HG03280 (cell line): ENCODE data around the gene CUBN.

Experiments
- ATAC-seq: cut with Tn5 transposase; IDR thresholded peaks from one replicate; pipeline ENCODE4 v1.9.1; 2021; ENCODE audit warnings: mild to moderate bottlenecking, moderate library complexity; ENCODE audit not compliant: unreplicated experiment

Gene CUBN

GRCh38 chr10:17047908-17048307 is 81.7 kb downstream of the CUBN start:
- ATAC-seq, result no peak

DNA sequence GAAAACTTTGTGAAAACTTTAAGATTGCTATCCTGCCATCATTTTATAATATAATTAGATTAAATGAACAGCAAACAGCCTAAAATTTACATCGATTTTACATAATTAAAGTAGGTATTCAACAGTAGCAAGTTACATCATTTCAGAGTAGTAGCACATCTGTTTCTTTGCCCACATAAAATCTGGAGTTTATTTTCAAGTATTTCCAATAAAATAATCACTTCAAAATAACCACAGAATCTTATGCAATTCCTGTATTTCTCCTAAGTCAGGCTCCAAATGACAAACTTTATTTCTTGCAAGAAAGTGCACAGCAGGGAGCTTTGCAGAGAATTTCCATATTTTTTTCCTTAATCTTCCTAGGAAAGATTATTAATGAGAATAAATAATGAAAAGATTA is 82.6 kb downstream of the CUBN start:
- no peak for ATAC-seq

GRCh38 chr10:17043586-17043985 is 86.0 kb downstream of the CUBN start:
- no peak for ATAC-seq

DNA sequence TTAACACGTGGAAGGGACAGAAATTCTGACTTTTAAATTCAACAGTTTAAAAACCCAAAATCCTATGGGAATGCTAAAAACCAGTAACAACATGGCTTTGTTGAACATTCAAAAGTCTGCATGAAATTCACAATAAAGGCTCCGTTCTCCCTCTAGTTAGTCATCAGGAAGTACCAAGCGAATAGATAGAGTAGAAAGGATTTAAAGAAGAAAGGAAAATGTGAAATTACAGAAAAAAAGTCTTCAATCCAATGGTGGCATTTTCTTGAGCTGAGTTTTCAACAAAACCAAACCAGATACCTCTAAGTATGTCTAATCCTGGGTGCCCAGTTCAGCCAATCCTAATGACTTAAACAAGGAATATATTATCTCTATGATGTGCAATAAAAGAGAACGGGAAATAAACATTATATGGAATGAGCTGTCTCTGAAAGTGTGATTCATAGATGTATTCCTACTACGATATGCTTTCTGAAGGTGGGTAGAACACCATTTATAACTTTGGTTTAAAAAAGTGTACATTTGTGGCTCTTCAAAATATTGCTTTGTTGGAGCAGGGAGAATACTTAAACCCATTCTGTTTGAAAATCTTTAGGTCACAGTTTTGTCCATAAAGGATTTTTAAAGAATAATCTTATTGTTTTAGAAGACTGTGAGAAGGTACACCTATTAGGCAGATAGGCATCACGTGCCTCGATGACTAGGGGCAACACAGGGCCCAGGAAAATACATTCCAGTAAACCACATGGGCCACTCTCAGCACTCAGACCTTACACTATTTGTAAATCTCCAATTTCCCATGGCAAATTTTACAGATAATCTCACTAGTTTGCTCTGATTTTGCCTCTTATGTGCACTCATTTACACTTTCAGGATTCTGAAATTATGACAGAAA is 87.7 kb downstream of the CUBN start:
- ATAC-seq, result no peak

- ATAC-seq, result no peak
Measured at GRCh38 chr10:17038627-17039026, 91.0 kb downstream of the CUBN start.

GRCh38 chr10:17037910-17038309 is 91.7 kb downstream of the CUBN start:
- ATAC-seq, result no peak

DNA sequence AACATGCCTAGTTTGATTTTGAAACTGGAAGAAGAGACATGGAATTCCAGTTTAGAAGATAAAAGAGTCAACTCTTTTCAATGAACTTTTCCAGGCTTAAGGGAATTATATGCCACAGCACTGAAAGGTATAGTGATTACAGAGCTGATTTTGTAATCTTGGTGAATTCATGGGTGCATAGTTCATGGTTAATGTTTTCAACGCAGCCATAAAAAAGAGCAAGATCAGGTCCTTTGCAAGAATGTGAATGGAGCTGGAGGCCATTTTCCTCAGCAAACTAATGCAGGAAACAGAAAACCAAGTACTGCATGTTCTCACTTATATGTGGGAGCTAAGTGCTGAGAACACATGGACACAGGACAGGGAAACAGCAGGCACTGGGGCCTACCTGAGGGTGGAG is 94.2 kb downstream of the CUBN start:
- ATAC-seq, result no peak

DNA sequence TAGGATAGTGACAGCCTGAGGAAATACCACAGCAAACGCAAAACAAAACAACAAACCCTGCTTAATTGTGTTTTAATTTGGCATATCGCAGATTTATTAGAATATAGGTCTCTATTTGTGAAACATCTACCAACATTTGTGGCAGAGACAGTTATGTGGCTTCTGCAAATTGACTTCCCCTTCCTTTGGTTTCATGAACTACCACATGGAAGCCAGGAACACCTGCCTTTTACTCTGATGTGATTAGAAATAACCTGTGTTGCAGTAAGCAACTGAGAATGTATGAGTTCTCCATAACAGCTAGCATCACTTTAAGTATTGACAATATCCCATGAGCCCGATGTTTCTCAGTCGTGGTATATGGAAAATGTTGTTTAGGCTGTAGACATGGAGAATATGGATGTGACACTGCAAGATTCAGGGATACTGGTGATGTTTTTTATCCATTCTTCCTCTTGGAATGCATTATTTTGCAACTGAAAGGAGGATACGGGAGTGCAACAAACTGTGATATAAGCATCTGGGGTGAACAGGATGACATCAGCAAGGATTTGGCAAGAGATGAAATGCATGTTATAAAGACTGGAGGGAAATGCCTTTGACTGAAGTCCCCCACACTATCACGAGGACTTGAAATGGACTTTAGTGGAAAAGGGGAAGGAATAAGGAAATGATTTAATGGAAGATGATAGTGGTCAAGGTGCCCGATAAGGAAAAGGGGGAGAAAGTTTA is 95.9 kb downstream of the CUBN start:
- ATAC-seq, result no peak

DNA sequence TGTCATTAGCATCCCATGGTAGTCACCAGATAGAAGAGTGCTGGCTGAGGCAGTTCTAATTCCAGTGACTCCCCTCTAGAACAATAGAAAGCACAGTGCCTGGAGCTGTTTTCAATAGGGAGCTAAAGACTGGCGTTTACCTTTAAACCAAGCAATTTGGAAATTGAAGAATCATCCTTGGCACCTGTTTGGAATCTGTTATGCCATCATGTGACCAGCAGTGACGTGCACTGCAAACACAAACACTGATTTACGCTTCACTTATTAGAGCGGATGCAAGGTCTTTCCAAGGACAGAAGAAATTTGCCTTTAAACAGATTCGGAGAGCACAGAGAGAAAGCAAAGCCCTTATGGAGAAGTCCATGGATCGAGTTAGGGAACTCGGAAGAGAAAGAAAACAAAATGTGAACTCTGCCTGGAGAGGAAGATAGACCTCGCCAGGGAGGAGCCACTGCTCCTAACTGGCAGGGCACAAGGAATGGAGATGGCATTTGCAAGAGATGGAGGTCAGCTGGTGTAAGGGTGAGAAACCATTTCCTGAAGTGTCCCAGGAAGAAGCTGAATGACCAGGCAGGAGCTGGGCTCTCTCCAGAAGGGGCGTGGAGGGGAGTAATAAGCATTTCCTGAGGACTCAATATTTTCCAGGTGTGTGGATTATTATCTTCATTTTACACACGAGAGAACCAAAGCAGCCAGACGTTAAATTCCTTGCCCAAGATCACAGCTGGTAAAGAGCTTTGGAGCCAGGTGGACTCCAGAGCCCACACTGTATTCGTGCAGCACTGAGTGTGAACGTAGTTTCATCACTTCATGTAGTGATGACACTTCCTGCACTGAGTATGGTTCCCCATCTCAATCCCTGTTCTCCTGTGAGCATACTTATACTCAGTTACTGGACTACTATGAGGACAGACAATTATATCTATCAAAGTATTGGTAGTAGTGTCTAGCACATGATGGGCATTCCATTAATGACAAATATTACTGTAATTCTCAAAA is 97.7 kb downstream of the CUBN start:
- ATAC-seq, result no peak

DNA sequence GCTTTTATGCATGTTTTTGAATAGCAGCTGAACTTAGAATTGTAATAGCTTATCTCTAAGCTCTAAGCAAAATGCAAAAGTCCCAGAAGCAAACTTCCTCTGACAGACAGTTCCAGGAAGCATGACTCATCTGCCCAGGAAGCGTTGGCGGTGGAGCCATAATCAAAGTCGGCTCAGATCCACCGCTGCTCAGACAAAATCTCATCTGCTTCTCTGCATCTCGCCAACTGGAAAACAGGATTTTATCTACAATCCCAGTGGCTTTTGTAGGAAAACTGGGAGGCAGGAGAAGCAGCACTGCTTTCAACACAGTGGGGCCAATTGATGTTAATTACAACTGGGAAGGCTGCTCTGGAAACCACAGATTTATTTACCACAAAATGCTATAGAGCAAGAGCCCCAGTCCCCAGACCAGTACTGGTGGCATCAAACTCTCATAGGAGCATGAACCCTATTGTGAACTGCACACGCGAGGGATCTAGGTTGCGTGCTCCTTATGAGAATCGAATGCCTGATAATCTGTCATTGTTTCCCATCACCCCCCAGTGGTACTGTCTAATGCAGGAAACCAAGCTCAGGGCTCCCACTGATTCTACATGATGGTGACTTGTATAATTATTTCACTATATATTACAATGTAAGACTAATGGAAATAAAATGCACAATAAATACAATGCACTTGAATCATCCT is 99.9 kb downstream of the CUBN start:
- ATAC-seq, result no peak

DNA sequence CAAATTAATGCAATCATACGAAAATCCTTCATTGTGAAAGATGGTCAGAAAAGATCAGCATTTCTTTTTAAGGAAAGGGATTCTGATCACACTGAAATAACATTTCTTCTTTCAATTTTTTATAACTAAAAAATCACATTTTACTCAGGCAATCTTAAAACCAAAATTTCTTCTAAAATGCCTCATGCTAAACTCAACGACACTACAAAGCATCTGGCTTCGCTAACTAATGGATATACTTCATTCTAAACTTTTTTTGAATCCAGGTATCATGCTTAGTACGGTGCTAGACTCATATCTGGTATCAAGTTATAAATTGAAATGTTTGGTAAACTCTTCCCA is 100.4 kb downstream of the CUBN start:
- ATAC-seq, result no peak

DNA sequence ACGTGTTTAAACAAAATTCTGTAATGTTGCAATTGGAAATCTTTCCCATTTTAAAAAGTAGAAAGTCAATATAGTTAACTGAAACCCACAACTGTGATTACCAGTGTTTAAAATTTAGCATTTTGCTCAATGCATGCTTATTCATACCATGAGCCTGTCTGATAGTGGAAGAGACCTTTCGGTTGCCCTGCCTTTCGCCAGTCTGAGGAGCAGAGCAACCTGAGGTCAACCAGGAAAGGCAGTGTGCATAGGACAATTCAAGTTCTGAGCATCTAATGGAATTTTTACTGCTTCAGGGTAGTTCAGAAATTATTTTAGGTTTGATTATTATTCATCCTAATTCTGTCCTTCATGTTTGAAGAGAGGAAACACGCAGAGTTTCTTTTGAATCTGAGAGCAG is 100.8 kb downstream of the CUBN start:
- no peak for ATAC-seq

- peak; percentile 44 for ATAC-seq
Measured at GRCh38 chr10:17026686-17027485, 102.7 kb downstream of the CUBN start.

GRCh38 chr10:17025444-17026295 is 103.9 kb downstream of the CUBN start:
- no peak for ATAC-seq

GRCh38 chr10:17024461-17024860 is 105.2 kb downstream of the CUBN start:
- ATAC-seq, result no peak

GRCh38 chr10:17023386-17024298 is 106.0 kb downstream of the CUBN start:
- peak; percentile 92 for ATAC-seq

DNA sequence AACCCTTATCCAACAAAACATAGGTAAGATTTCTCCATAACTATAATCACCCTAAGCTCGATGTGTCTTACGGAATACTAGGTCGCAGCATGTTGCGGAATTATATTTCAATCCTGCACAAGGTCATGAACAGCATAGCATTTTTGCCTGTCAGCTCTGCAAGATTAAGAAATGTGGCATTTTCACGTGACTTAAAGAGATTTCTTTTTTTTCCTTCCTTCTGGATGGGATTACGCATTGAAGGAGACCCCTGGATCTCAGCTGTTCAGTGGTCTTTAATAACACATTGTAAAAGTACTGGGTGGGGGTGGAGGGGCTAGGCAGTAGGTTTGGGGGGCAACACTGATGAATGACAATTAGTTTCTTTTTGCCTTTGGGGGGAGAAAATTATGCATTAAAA is 106.7 kb downstream of the CUBN start:
- ATAC-seq, result no peak

DNA sequence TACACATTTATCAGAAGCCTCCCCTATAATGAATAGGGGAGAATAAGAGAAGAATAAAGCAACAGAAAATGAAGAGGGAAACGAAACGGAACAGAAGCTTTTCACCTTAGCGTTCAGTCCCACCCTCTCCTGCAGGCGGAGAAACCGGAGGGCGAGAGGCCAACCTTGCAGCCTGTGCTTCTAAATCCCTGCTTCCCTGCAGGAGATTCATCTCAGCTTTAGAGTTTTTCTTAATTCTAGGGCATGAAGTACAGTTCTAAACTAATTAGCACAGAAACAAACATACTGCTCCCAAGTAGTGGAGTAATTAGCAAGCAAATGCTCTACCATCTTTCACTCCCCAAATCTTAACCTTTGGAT is 107.2 kb downstream of the CUBN start:
- ATAC-seq, result no peak
